Activated CD8-positive, alpha-beta memory T cell treated with anti-CD3 and anti-CD28 coated beads, Interleukin-2, amount 10 ng/mL, durations not matched to agents 7 days and 5 days (primary cell): ENCODE results near the gene TSSK3. TPM values are rescaled to one million over a fixed set of nuclear protein-coding genes. Genes with fewer than 3 reads are reported as not detected.

Source experiments
- ATAC-seq: fragments of 150-1000 bp; cut with Tn5 transposase; one replicate; pipeline ENCODE4 v1.10.0; 2021; ENCODE audit warnings: moderate library complexity
- CTCF ChIA-PET: fragments of 350-600 bp; sonication (Branson Sonifier 250); formaldehyde crosslinking; loops from one replicate; lab custom pipeline; 2021; ENCODE audit warnings: antibody characterized with exemption; lab: Charles Lee
- DNase-seq: peaks from one replicate; pipeline ENCODE4 v3.0.0-alpha.2; 2020
- H3K27ac Mint-ChIP-seq: one replicate; pipeline ENCODE4 v1.8.0; 2021; ENCODE audit warnings: mild to moderate bottlenecking, mixed read lengths
- H3K27me3 Mint-ChIP-seq: one replicate; pipeline ENCODE4 v1.8.0; 2021; ENCODE audit warnings: mixed read lengths
- H3K36me3 Mint-ChIP-seq: one replicate; pipeline ENCODE4 v1.8.0; 2021; ENCODE audit warnings: mild to moderate bottlenecking, mixed read lengths
- H3K4me1 Mint-ChIP-seq: one replicate; pipeline ENCODE4 v1.8.0; 2021; ENCODE audit warnings: mixed read lengths
- H3K4me3 Mint-ChIP-seq: one replicate; pipeline ENCODE4 v1.8.0; 2021; ENCODE audit warnings: mild to moderate bottlenecking, moderate library complexity, mixed read lengths
- H3K9me3 Mint-ChIP-seq: one replicate; pipeline ENCODE4 v1.8.0; 2022; ENCODE audit warnings: low read depth, mixed read lengths
- total RNA-seq, 2 experiments: library from RNA; stranded (reverse); gene quantifications; one replicate each; pipeline ENCODE4 v1.2.3, GENCODE V29; 2021

Gene TSSK3
- total RNA-seq, 2 experiments from 2014 or later = 0.70 TPM

- Mint-ChIP-seq H3K4me3 (no peak overlapping the region), H3K9me3 (no peaks in the 10 kb centered on the region)
- CTCF ChIA-PET = interaction anchor here (1.3 to 1.7 kb wide), 2 partner anchors 16 to 22 kb away, joined by 3 to 5 read pairs; partner anchors contain the start of gene MARCKSL1
Measured at GRCh38 chr1:32358435-32358834, 3.9 kb upstream of the TSSK3 start.

GRCh38 chr1:32361308-32361673, 1.0 kb upstream of the TSSK3 start:
- peaks cover 5% of the 10 kb centered on the region for H3K36me3 Mint-ChIP-seq
- peaks cover 9% of the 10 kb centered on the region for H3K27me3 Mint-ChIP-seq
- DNase-seq (no peak), ATAC-seq (no peak)
- no peak overlapping the region for H3K27ac Mint-ChIP-seq
- H3K4me1 Mint-ChIP-seq = peaks cover 14% of the 10 kb centered on the region
- no peak overlapping the region for H3K4me3 Mint-ChIP-seq
- CTCF ChIA-PET = no interaction called here
- no peaks in the 10 kb centered on the region for H3K9me3 Mint-ChIP-seq

More at GRCh38 chr1:32358435-32358834, 3.9 kb upstream of the TSSK3 start:
- no peak for ATAC-seq
- Mint-ChIP-seq H3K27ac (no peak overlapping the region), H3K27me3 (peaks cover 9% of the 10 kb centered on the region), H3K36me3 (peaks cover 5% of the 10 kb centered on the region), H3K4me1 (peaks cover 18% of the 10 kb centered on the region)
- DNase-seq = no peak

GRCh38 chr1:32361674-32362473, 465 bp upstream of the TSSK3 start:
- DNase-seq = no peak
- Mint-ChIP-seq H3K27me3 (peaks cover 7% of the 10 kb centered on the region), H3K4me1 (peaks cover 14% of the 10 kb centered on the region), H3K36me3 (peaks cover 5% of the 10 kb centered on the region), H3K27ac (no peak overlapping the region), H3K4me3 (no peak overlapping the region), H3K9me3 (no peaks in the 10 kb centered on the region)
- CTCF ChIA-PET = interaction anchor here (1.8 kb wide), 1 partner anchor 10 kb away, joined by 5 read pairs; no protein-coding TSS in a partner anchor
- ATAC-seq = peak; percentile 54

- H3K36me3 Mint-ChIP-seq = peaks cover 5% of the 10 kb centered on the region
- CTCF ChIA-PET = interaction anchor here (1.0 to 1.8 kb wide), 2 partner anchors 9 to 115 kb away, joined by 3 to 5 read pairs; no protein-coding TSS in a partner anchor
- H3K4me1 Mint-ChIP-seq = peaks cover 14% of the 10 kb centered on the region
- DNase-seq (no peak), ATAC-seq (no peak)
- no peak overlapping the region for H3K27ac Mint-ChIP-seq
- H3K9me3 Mint-ChIP-seq = no peaks in the 10 kb centered on the region
- H3K4me3 Mint-ChIP-seq = no peak overlapping the region
- peaks cover 7% of the 10 kb centered on the region for H3K27me3 Mint-ChIP-seq
Measured at GRCh38 chr1:32363713-32364112, 1.4 kb downstream of the TSSK3 start.

GRCh38 chr1:32364836-32365235, 2.5 kb downstream of the TSSK3 start:
- DNase-seq (no peak), ATAC-seq (no peak)
- Mint-ChIP-seq H3K4me3 (no peak overlapping the region), H3K4me1 (peaks cover 9% of the 10 kb centered on the region), H3K27me3 (peaks cover 7% of the 10 kb centered on the region), H3K9me3 (no peaks in the 10 kb centered on the region), H3K36me3 (peaks cover 5% of the 10 kb centered on the region), H3K27ac (no peak overlapping the region)
- CTCF ChIA-PET = interaction anchor here (1.0 to 1.7 kb wide), 2 partner anchors 20 to 149 kb away, joined by 4 to 5 read pairs; no protein-coding TSS in a partner anchor

DNA sequence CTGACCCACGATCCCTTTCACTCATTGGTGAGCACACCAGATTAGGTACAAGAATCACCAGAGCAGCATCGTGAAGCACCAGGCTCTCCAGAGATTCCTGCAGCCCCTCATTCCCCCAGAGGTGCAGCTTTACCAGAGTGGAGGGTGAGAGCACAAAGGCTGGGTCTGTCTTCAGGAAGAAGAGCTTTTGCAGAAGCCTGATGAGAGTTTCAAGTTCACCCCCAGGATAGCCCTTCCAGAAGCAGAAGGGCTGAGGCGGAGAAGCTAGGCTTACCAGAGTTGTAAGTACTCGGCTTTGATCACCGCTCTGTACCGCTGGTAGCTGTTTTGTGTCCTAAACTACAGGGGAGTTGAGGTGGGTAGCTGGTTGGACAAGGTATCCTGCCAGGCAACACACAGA, 3.1 kb downstream of the TSSK3 start:
- H3K27me3 Mint-ChIP-seq = peaks cover 7% of the 10 kb centered on the region
- H3K4me3 Mint-ChIP-seq = no peak overlapping the region
- no peak for ATAC-seq
- no peak for DNase-seq
- H3K36me3 Mint-ChIP-seq = peaks cover 5% of the 10 kb centered on the region
- CTCF ChIA-PET = interaction anchor here (0.9 to 1.7 kb wide), 3 partner anchors 20 to 150 kb away, joined by 3 to 5 read pairs (median 4); no protein-coding TSS in a partner anchor
- no peak overlapping the region for H3K27ac Mint-ChIP-seq
- H3K9me3 Mint-ChIP-seq = no peaks in the 10 kb centered on the region
- peaks cover 5% of the 10 kb centered on the region for H3K4me1 Mint-ChIP-seq

GRCh38 chr1:32367912-32368635, 5.7 kb downstream of the TSSK3 start:
- H3K4me3 Mint-ChIP-seq = no peak overlapping the region
- DNase-seq (no peak), ATAC-seq (no peak)
- H3K27ac Mint-ChIP-seq = no peak overlapping the region
- H3K4me1 Mint-ChIP-seq = peaks cover 17% of the 10 kb centered on the region
- H3K9me3 Mint-ChIP-seq = no peaks in the 10 kb centered on the region
- no peaks in the 10 kb centered on the region for H3K27me3 Mint-ChIP-seq
- peaks cover 4% of the 10 kb centered on the region for H3K36me3 Mint-ChIP-seq
- CTCF ChIA-PET = interaction anchor here (1.2 kb wide), 1 partner anchor 32 kb away, joined by 3 read pairs; no protein-coding TSS in a partner anchor

- Mint-ChIP-seq H3K36me3 (peaks cover 11% of the 10 kb centered on the region), H3K27me3 (no peaks in the 10 kb centered on the region), H3K4me3 (no peak overlapping the region), H3K9me3 (no peaks in the 10 kb centered on the region), H3K27ac (peak overlapping the region; percentile 5), H3K4me1 (peaks cover 20% of the 10 kb centered on the region)
- CTCF ChIA-PET = interaction anchor here (0.6 to 2.6 kb wide), 18 partner anchors 9 to 172 kb away, joined by 3 to 19 read pairs (median 4); partner anchors contain the start of genes CCDC28B, FAM229A, LCK and MARCKSL1
- DNase-seq = peak; percentile 84
- ATAC-seq = peak; percentile 82
Measured at GRCh38 chr1:32372149-32372756, 9.9 kb downstream of the TSSK3 start.

DNA sequence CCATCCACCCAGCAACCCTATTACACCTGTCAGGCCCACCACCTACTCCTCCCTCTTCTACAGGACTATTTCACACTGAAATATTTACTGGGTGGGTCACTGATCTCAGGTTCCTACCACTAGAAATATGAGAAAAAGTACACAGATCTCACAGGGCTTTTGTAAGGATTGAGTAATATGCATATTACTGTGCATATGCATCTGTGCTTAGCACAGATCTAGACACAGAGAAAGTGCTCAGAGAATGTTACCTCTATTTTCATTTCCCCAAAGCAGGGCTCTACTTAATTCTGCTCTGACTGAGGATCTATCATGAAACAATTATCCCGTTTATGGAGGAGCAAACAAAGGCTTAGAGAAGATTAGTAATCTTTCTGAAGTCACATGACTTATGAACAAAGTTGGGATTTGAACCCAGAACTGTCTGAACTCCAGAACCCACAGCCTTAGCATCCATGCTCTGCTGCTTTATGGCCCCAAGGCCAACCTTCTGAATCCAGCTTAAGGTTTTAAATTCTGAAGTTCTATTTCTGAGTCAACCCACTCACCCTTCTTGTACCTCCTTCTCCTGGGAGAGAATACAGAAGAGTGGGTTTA, 11.8 kb downstream of the TSSK3 start:
- DNase-seq (no peak), ATAC-seq (no peak)
- Mint-ChIP-seq H3K4me3 (no peak overlapping the region), H3K4me1 (peaks cover 20% of the 10 kb centered on the region), H3K27ac (no peak overlapping the region), H3K27me3 (no peaks in the 10 kb centered on the region), H3K36me3 (peaks cover 16% of the 10 kb centered on the region), H3K9me3 (no peaks in the 10 kb centered on the region)
- CTCF ChIA-PET = interaction anchor here (0.9 to 2.6 kb wide), 2 partner anchors 158 kb away, joined by 3 to 19 read pairs; no protein-coding TSS in a partner anchor

DNA sequence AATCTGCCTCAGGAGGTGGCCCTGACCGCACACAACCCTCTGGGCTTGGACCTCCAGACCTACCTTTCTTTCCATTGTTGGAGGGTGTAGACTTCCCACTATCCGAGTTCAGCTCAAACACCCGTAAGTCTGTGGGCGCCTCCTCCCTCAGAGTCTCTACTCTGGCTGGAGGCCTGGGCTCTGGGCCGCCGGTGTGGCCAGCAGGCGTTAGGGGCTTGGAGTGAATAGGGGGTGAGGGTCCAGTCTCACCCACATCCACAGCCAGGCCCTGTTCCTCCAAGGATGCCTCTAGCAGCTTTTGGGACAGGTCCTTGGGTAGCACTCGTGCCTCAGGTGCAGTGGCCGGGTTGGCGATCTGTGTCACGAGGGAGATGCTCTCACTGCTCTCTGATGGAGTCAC, 13.9 kb downstream of the TSSK3 start:
- no peak for ATAC-seq
- Mint-ChIP-seq H3K27ac (no peak overlapping the region), H3K27me3 (no peaks in the 10 kb centered on the region), H3K36me3 (peaks cover 19% of the 10 kb centered on the region), H3K9me3 (no peaks in the 10 kb centered on the region), H3K4me3 (no peak overlapping the region), H3K4me1 (peaks cover 19% of the 10 kb centered on the region)
- no peak for DNase-seq
- CTCF ChIA-PET = interaction anchor here (0.9 to 1.2 kb wide), 2 partner anchors 10 to 161 kb away, joined by 3 read pairs; no protein-coding TSS in a partner anchor

- no peak for ATAC-seq
- CTCF ChIA-PET = interaction anchor here (0.7 kb wide), 1 partner anchor 24 kb away, joined by 3 read pairs; no protein-coding TSS in a partner anchor
Measured at GRCh38 chr1:32377541-32378220, 15.3 kb downstream of the TSSK3 start.

GRCh38 chr1:32380057-32380456, 17.7 kb downstream of the TSSK3 start:
- Mint-ChIP-seq H3K4me1 (no peaks in the 10 kb centered on the region), H3K27me3 (no peaks in the 10 kb centered on the region), H3K9me3 (no peaks in the 10 kb centered on the region), H3K4me3 (no peak overlapping the region), H3K27ac (no peak overlapping the region), H3K36me3 (peaks cover 16% of the 10 kb centered on the region)
- CTCF ChIA-PET = interaction anchor here (1.4 kb wide), 1 partner anchor 20 kb away, joined by 3 read pairs; no protein-coding TSS in a partner anchor
- DNase-seq (no peak), ATAC-seq (no peak)

More at GRCh38 chr1:32377541-32378220, 15.3 kb downstream of the TSSK3 start:
- Mint-ChIP-seq H3K4me3 (no peak overlapping the region), H3K27me3 (no peaks in the 10 kb centered on the region), H3K36me3 (peaks cover 19% of the 10 kb centered on the region), H3K4me1 (peaks cover 6% of the 10 kb centered on the region), H3K9me3 (no peaks in the 10 kb centered on the region), H3K27ac (no peak overlapping the region)
- DNase-seq = no peak
